Sigmoid colon (tissue), 7 donors: ENCODE measurements around the gene STING1. TPM values are rescaled to one million over a fixed set of nuclear protein-coding genes. Genes with fewer than 3 reads are reported as not detected.
"Not testable (repeated sequence)": the region's sequence is repeated elsewhere in the genome, so short reads cannot be mapped to it uniquely, and the experiment has no call there.

Experiments
- DNase-seq: peaks from one replicate; pipeline ENCODE4 v3.0.0-alpha.2; 2019
- H3K27ac ChIP-seq, 4 donors: fragments of 200-600 bp; sonication (generic); one replicate each; pipeline ENCODE4 v1.5.1; 2016 to 2019; ENCODE audit warnings: mild to moderate bottlenecking in 1 of 4
- H3K27me3 ChIP-seq, 3 donors: fragments of 200-600 bp; sonication (generic); one replicate each; pipeline ENCODE4 v1.5.1; 2019; ENCODE audit warnings: mild to moderate bottlenecking in 1 of 3
- H3K36me3 ChIP-seq, 4 donors: fragments of 200-600 bp; sonication (generic); one replicate each; pipeline ENCODE4 v1.5.1; 2016 to 2019
- H3K4me1 ChIP-seq, 4 donors: fragments of 200-600 bp; sonication (generic); one replicate each; pipeline ENCODE4 v1.5.1; 2017 to 2019
- H3K4me3 ChIP-seq, 4 donors: fragments of 200-600 bp; sonication (generic); one replicate each; pipeline ENCODE4 v1.5.1; 2017 to 2019; ENCODE audit warnings: mild to moderate bottlenecking in 2 of 4, moderate library complexity in 1 of 4
- H3K9me3 ChIP-seq, 4 donors: fragments of 200-600 bp in 3 of 4; sonication (generic) in 3 of 4; one replicate each; pipeline versions ENCODE4 v1.5.1 to v1.6.1; 2013 to 2019
- EP300 ChIP-seq, 4 donors: sonication (generic); formaldehyde crosslinking; IDR thresholded peaks; one replicate each; pipeline ENCODE4 v1.6.1; 2017; ENCODE audit warnings: antibody characterized with exemption in 4 of 4
- POLR2A ChIP-seq, 2 donors: fragments of 450-650 bp; IDR thresholded peaks; one replicate each; pipeline ENCODE4 v1.6.1; 2016; ENCODE audit warnings: antibody characterized with exemption in 2 of 2, mild to moderate bottlenecking in 2 of 2, moderate library complexity in 2 of 2
- POLR2AphosphoS5 ChIP-seq, 4 donors: sonication (generic); formaldehyde crosslinking; IDR thresholded peaks; one replicate each; pipeline ENCODE4 v1.6.1; 2017; ENCODE audit warnings: antibody characterized with exemption in 4 of 4
- WGBS, 2 donors: extraction: QIAGEN DNeasy Blood & Tissue Kit; methylation state at CpG; one replicate each; pipeline ENCODE4 v1.1.7; 2013; 5-methylcytosine and 5-hydroxymethylcytosine counted together
- intact Hi-C: fragments of 100-400 bp; cut with DNase I; formaldehyde crosslinking; loops from one replicate; pipeline ENCODE4 v1.15.1; 2023
- polyA plus RNA-seq, 3 donors: library from polyadenylated mRNA; stranded (reverse); fragments of 200-250 nt; gene quantifications; one replicate each; pipeline ENCODE4 v1.2.3, GENCODE V29; 2013
- total RNA-seq, 4 donors: library from RNA; depleted of rRNA; stranded (reverse); fragments of >200 nt; gene quantifications; one replicate each; pipeline ENCODE4 v1.1.0, GENCODE V29; 2016
- TF ChIP-seq, protein P1 (sequence below), 4 experiments: fragments of 450-650 bp in 3 of 4; fragments of 200-600 bp in 1 of 4; IDR thresholded peaks; one replicate each; pipeline ENCODE4 v1.5.1; 2016 to 2019; ENCODE audit warnings: antibody characterized with exemption in 4 of 4, mild to moderate bottlenecking in 3 of 4, moderate library complexity in 2 of 4
- donor health status: healthy with polysubstance abuse.
- donor health status: Bipolar disorder and iron deficiency.
- donor health status: healthy.

The STING1 gene
- total and polyA plus RNA-seq, 7 donors = 5.5 to 63.5 (median 22.1) TPM

DNA sequence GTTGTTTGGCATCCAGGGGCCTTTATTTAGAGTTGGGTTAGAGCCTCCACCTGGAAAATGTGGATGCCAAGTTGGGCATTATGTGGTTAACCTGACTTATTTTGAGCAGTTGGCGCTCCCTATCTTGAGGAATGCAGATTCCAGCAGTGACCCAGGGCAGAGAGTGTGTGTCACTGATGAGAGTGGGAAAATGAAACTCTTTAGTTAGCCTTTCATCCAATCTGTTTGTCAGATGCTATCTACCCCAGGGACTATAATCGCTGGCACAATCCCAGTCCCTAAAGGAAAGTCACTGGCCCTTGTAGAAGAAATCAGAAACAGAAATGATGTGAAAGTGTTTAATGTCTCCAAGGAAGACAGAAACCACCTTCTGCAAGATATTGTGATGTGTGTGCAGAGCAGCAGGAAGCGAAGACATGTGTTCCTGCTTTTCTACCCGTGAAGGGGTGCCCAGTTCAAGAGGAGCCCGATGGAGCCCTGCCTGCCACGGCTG lies 10.2 kb upstream of the STING1 start:
- 23 to 27% methylated on average over 6 of the region's 6 CpGs for WGBS, 2 donors
- H3K27ac ChIP-seq = peak overlapping the region in 1 of 4 donors; percentile 38
- intact Hi-C loops = no loop called here

DNA sequence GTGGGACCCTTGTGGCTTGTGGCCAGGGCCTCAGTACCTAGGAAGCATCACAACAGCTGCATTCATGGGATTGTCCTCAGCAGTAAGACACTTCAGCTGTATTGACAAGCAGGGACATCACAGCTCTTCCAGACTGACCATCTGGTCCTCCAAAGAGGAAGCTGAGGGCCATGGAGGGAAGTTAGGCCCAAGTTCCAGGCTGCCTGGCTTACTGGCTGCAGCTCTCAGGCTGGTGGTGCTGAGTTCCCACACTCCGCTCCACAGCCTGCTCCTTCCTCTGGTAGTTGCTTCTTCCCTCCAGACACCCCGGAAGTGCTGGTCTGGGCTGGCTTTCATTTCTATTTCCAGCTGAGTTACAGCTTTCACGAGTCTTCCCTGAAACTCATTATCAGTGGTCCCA lies 5.7 kb upstream of the STING1 start:
- H3K9me3 ChIP-seq = no peaks in the 10 kb centered on the region
- H3K4me3 ChIP-seq = no peak overlapping the region
- peak; percentile 77 for DNase-seq
- WGBS, 2 donors = 66 to 85% methylated on average over 3 of the region's 3 CpGs
- intact Hi-C loops = no loop called here
- TF ChIP-seq, protein P1, sequence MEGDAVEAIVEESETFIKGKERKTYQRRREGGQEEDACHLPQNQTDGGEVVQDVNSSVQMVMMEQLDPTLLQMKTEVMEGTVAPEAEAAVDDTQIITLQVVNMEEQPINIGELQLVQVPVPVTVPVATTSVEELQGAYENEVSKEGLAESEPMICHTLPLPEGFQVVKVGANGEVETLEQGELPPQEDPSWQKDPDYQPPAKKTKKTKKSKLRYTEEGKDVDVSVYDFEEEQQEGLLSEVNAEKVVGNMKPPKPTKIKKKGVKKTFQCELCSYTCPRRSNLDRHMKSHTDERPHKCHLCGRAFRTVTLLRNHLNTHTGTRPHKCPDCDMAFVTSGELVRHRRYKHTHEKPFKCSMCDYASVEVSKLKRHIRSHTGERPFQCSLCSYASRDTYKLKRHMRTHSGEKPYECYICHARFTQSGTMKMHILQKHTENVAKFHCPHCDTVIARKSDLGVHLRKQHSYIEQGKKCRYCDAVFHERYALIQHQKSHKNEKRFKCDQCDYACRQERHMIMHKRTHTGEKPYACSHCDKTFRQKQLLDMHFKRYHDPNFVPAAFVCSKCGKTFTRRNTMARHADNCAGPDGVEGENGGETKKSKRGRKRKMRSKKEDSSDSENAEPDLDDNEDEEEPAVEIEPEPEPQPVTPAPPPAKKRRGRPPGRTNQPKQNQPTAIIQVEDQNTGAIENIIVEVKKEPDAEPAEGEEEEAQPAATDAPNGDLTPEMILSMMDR (IDR thresholded peaks at IDR 0.05) = no peak
- TF ChIP-seq POLR2AphosphoS5 (IDR thresholded peaks at IDR 0.05) (no peak), EP300 (IDR thresholded peaks at IDR 0.05) (no peak), POLR2A (IDR thresholded peaks at IDR 0.05) (no peak)
- no peaks in the 10 kb centered on the region for H3K36me3 ChIP-seq
- H3K27ac ChIP-seq = peak overlapping the region in 3 of 4 donors; percentile 21 to 49 (median 41)
- H3K27me3 ChIP-seq = no peaks in the 10 kb centered on the region
- H3K4me1 ChIP-seq = peaks cover 0 to 6% (median 2%) of the 10 kb centered on the region in 4 donors

More for the DNA sequence above, 10.2 kb upstream of the STING1 start:
- peaks cover 0 to 6% (median 2%) of the 10 kb centered on the region in 4 donors for H3K4me1 ChIP-seq
- DNase-seq = no peak
- H3K36me3 ChIP-seq = no peaks in the 10 kb centered on the region
- TF ChIP-seq EP300 (IDR thresholded peaks at IDR 0.05) (no peak), POLR2AphosphoS5 (IDR thresholded peaks at IDR 0.05) (no peak), POLR2A (IDR thresholded peaks at IDR 0.05) (no peak)
- TF ChIP-seq, protein P1 (IDR thresholded peaks at IDR 0.05) = no peak
- H3K4me3 ChIP-seq = no peak overlapping the region
- no peaks in the 10 kb centered on the region for H3K27me3 ChIP-seq
- H3K9me3 ChIP-seq = no peaks in the 10 kb centered on the region

DNA sequence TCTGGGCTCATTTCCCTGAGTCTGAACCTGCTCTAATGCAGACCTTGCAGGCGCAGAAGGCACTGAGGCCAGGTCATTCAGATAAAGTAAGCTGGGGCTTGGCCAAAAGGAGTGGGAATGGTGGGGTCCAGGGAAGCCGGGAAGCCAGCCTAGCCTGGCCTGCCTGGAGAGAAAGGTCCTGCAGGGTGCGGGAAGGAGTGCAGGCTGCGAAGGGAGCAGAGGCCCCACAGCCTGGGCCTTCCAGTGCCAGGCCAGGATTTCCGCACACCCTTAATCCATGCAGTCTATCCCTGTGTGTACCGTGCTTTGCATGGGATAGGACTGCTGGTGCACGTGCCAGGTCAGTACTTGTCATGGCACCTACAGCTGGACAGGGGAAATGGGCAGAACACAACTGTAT lies 3.6 kb upstream of the STING1 start:
- TF ChIP-seq POLR2A (IDR thresholded peaks at IDR 0.05) = no peak
- TF ChIP-seq, protein P1 (IDR thresholded peaks at IDR 0.05) = no peak
- no peak for TF ChIP-seq POLR2AphosphoS5 (IDR thresholded peaks at IDR 0.05)
- no peak for TF ChIP-seq EP300 (IDR thresholded peaks at IDR 0.05)
- H3K27ac ChIP-seq = no peak overlapping the region
- DNase-seq = no peak
- H3K36me3 ChIP-seq = no peaks in the 10 kb centered on the region
- no peaks in the 10 kb centered on the region for H3K27me3 ChIP-seq
- 90 to 92% methylated on average over 7 of the region's 7 CpGs for WGBS, 2 donors
- no peak overlapping the region for H3K4me3 ChIP-seq
- H3K9me3 ChIP-seq = no peaks in the 10 kb centered on the region
- H3K4me1 ChIP-seq = peaks cover 0 to 18% (median 12%) of the 10 kb centered on the region in 4 donors
- intact Hi-C loops = no loop called here

DNA sequence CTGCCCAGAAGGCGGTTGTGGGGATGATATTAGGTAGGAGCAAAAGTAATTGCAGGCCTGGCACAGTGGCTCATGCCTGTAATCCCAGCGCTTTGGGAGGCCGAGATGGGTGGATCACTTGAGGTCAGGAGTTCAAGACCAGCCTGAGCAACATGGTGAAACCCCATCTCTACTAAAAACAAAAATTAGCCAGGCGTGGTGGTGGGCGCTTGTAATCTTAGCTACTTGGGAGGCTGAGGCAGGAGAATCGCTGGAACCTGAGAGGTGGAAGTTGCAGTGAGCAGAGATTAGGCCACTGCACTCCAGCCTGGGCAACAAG lies 291 bp upstream of the STING1 start:
- Histone ChIP-seq H3K4me1 (peaks cover 0 to 29% (median 13%) of the 10 kb centered on the region in 4 donors), H3K4me3 (peak overlapping the region in 3 of 4 donors; percentile 31 to 45 (median 45))
- intact Hi-C loops = not testable (repeated sequence)

DNA sequence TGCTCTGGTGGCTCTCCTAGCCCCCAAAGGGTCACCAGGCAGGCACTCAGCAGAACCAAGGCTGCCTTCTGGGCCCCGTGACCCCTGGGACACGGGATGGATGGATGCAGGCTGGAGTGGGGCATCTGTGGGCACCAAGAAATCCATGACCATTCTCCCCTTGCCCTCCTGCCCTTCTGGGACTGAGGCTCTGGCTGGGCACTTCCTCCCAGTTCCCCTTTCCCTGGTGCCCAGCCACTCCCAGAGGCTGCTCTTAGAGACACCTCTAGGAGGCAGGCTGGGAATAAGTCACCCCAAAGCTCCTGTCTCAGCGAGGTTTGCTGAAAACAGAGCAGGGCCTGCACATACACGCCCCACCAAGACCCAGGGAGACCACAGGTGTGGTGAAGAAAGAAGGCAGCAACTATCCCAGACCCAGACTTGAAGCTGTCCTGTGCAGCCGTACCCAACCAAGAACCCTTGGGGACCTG lies 943 bp downstream of the STING1 start:
- peak; percentile 76 for DNase-seq
- TF ChIP-seq EP300 (IDR thresholded peaks at IDR 0.05) (no peak), POLR2A (IDR thresholded peaks at IDR 0.05) (no peak), POLR2AphosphoS5 (IDR thresholded peaks at IDR 0.05) (no peak)
- TF ChIP-seq, protein P1 (IDR thresholded peaks at IDR 0.05) = no peak
- Histone ChIP-seq H3K4me1 (peaks cover 0 to 29% (median 13%) of the 10 kb centered on the region in 4 donors), H3K4me3 (peak overlapping the region; percentile 11 to 45 (median 38)), H3K27ac (peak overlapping the region; percentile 78 to 90 (median 82)), H3K27me3 (no peaks in the 10 kb centered on the region), H3K9me3 (no peaks in the 10 kb centered on the region), H3K36me3 (peaks cover 0 to 22% (median 2%) of the 10 kb centered on the region in 4 donors)
- intact Hi-C loops = no loop called here
- 34 to 57% methylated on average over 5 of the region's 5 CpGs for WGBS, 2 donors

More for the DNA sequence above, 291 bp upstream of the STING1 start:
- Histone ChIP-seq H3K27ac (peak overlapping the region; percentile 78 to 90 (median 82)), H3K36me3 (peaks cover 0 to 12% (median 0%) of the 10 kb centered on the region in 4 donors)
- not testable (repeated sequence) for DNase-seq, H3K9me3 ChIP-seq, H3K27me3 ChIP-seq
- 51 to 59% methylated on average over 6 of the region's 6 CpGs for WGBS, 2 donors
